Activated B cell treated with CpG ODN at 0.5 μM for 24 hours (primary cell): ENCODE measurements around the gene WDR44. TPM values are rescaled to one million over a fixed set of nuclear protein-coding genes. Genes with fewer than 3 reads are reported as not detected.

Source experiments
- ATAC-seq: fragments of 200-7000 bp; cut with Tn5 transposase; one replicate; pipeline ENCODE4 v1.10.0; 2021; ENCODE audit warnings: low read depth, mild to moderate bottlenecking, moderate library complexity
- CTCF ChIA-PET: fragments of 350-600 bp; sonication (Branson Sonifier 250); formaldehyde crosslinking; loops from one replicate; lab custom pipeline; 2021; ENCODE audit warnings: antibody characterized with exemption; lab: Charles Lee
- POLR2A ChIA-PET: fragments of 350-600 bp; sonication (Branson Sonifier 250); formaldehyde crosslinking; loops from one replicate; lab custom pipeline; 2021; ENCODE audit warnings: antibody characterized with exemption; lab: Charles Lee
- DNase-seq: peaks from one replicate; pipeline ENCODE4 v3.0.0; 2022
- H3K27ac Mint-ChIP-seq: one replicate; pipeline ENCODE4 v1.8.0; 2020; ENCODE audit warnings: mixed read lengths
- H3K27me3 Mint-ChIP-seq: one replicate; pipeline ENCODE4 v1.8.0; 2021; ENCODE audit warnings: mixed read lengths
- H3K36me3 Mint-ChIP-seq: one replicate; pipeline ENCODE4 v1.8.0; 2021; ENCODE audit warnings: low read depth, mixed read lengths
- H3K4me1 Mint-ChIP-seq: one replicate; pipeline ENCODE4 v1.8.0; 2021; ENCODE audit warnings: mixed read lengths
- H3K4me3 Mint-ChIP-seq: one replicate; pipeline ENCODE4 v1.8.0; 2020; ENCODE audit warnings: mild to moderate bottlenecking, mixed read lengths
- H3K9me3 Mint-ChIP-seq: one replicate; pipeline ENCODE4 v1.8.0; 2020; ENCODE audit warnings: mixed read lengths
- CTCF ChIP-seq: fragments of 200-600 bp; IDR thresholded peaks from one replicate; pipeline ENCODE4 v1.8.0; 2022; ENCODE audit warnings: antibody characterized with exemption, mild to moderate bottlenecking
- intact Hi-C: fragments of 100-400 bp; cut with micrococcal nuclease; formaldehyde crosslinking; loops from one replicate; pipeline ENCODE4 v1.15.1; 2024
- total RNA-seq: library from RNA; stranded (reverse); gene quantifications from 2 replicates; pipeline ENCODE4 v1.2.3, GENCODE V29; 2022

Gene WDR44
- total RNA-seq, 1 donor from 2014 or later = 18.7 TPM

- H3K27me3 Mint-ChIP-seq = no peaks in the 10 kb centered on the region
- no peaks in the 10 kb centered on the region for H3K9me3 Mint-ChIP-seq
- peak overlapping the region; percentile 63 for H3K27ac Mint-ChIP-seq
- no peak for TF ChIP-seq CTCF
- H3K4me3 Mint-ChIP-seq = peak overlapping the region; percentile 32
- DNase-seq (no peak), ATAC-seq (no peak)
- ChIA-PET CTCF (no interaction called here), POLR2A (interaction anchor here (0.5 kb wide), 1 partner anchor 181 kb away, joined by 4 read pairs; no protein-coding TSS in a partner anchor)
- H3K36me3 Mint-ChIP-seq = peaks cover 8% of the 10 kb centered on the region
- intact Hi-C loops = no loop called here
- H3K4me1 Mint-ChIP-seq = peaks cover 63% of the 10 kb centered on the region
Measured at GRCh38 chrX:118350706-118351105, 4.8 kb downstream of the WDR44 start.

- intact Hi-C loops = no loop called here
- POLR2A ChIA-PET = no interaction called here
- no peak for TF ChIP-seq CTCF
- peaks cover 59% of the 10 kb centered on the region for H3K4me1 Mint-ChIP-seq
- H3K9me3 Mint-ChIP-seq = no peaks in the 10 kb centered on the region
- no peaks in the 10 kb centered on the region for H3K27me3 Mint-ChIP-seq
- no peak overlapping the region for H3K4me3 Mint-ChIP-seq
- ATAC-seq (no peak), DNase-seq (no peak)
- no peaks in the 10 kb centered on the region for H3K36me3 Mint-ChIP-seq
- H3K27ac Mint-ChIP-seq = peak overlapping the region; percentile 36
- CTCF ChIA-PET = no interaction called here
Measured at GRCh38 chrX:118352566-118352965, 6.7 kb downstream of the WDR44 start.

- no peak for DNase-seq
- TF ChIP-seq CTCF = no peak
- intact Hi-C loops = no loop called here
- peaks cover 52% of the 10 kb centered on the region for H3K4me1 Mint-ChIP-seq
- no peaks in the 10 kb centered on the region for H3K36me3 Mint-ChIP-seq
- H3K9me3 Mint-ChIP-seq = no peaks in the 10 kb centered on the region
- H3K4me3 Mint-ChIP-seq = no peak overlapping the region
- ChIA-PET POLR2A (interaction anchor here (0.6 kb wide), 1 partner anchor 74 kb away, joined by 4 read pairs; no protein-coding TSS in a partner anchor), CTCF (no interaction called here)
- ATAC-seq = peak; percentile 48
- H3K27me3 Mint-ChIP-seq = no peaks in the 10 kb centered on the region
- no peak overlapping the region for H3K27ac Mint-ChIP-seq
Measured at GRCh38 chrX:118353081-118353850, 7.4 kb downstream of the WDR44 start.

- no peak for TF ChIP-seq CTCF
- no peak overlapping the region for H3K4me3 Mint-ChIP-seq
- no peaks in the 10 kb centered on the region for H3K9me3 Mint-ChIP-seq
- no peak overlapping the region for H3K27ac Mint-ChIP-seq
- no peak for ATAC-seq
- POLR2A ChIA-PET = no interaction called here
- H3K4me1 Mint-ChIP-seq = peaks cover 39% of the 10 kb centered on the region
- no peaks in the 10 kb centered on the region for H3K36me3 Mint-ChIP-seq
- intact Hi-C loops = no loop called here
- CTCF ChIA-PET = no interaction called here
- no peak for DNase-seq
- no peaks in the 10 kb centered on the region for H3K27me3 Mint-ChIP-seq
Measured at GRCh38 chrX:118355225-118355920, 9.5 kb downstream of the WDR44 start.

GRCh38 chrX:118356154-118356701 is 10.3 kb downstream of the WDR44 start:
- Mint-ChIP-seq H3K27ac (no peak overlapping the region), H3K36me3 (no peaks in the 10 kb centered on the region), H3K4me3 (no peak overlapping the region), H3K27me3 (no peaks in the 10 kb centered on the region), H3K4me1 (peaks cover 38% of the 10 kb centered on the region), H3K9me3 (no peaks in the 10 kb centered on the region)
- ChIA-PET CTCF (no interaction called here), POLR2A (no interaction called here)
- intact Hi-C loops = no loop called here
- no peak for ATAC-seq
- no peak for TF ChIP-seq CTCF
- DNase-seq = no peak
